Ishikawa (cell line): Measurements from ENCODE around the gene SLC3A2.

Experiments used
- CREB1 ChIP-seq: IDR thresholded peaks from 2 replicates; pipeline ENCODE4 v1.6.1; 2012; ENCODE audit warnings: low read depth
- EGR1 ChIP-seq: IDR thresholded peaks from 2 replicates; pipeline ENCODE4 v1.6.1; 2012
- EP300 ChIP-seq: IDR thresholded peaks from 2 replicates; pipeline ENCODE4 v1.6.1; 2012; ENCODE audit warnings: borderline replicate concordance
- FOXM1 ChIP-seq: IDR thresholded peaks from 2 replicates; pipeline ENCODE4 v1.6.1; 2012; ENCODE audit warnings: low read depth, borderline replicate concordance
- NFIC ChIP-seq: IDR thresholded peaks from 2 replicates; pipeline ENCODE4 v1.6.1; 2012
- RAD21 ChIP-seq: IDR thresholded peaks from 2 replicates; pipeline ENCODE4 v1.6.1; 2012; ENCODE audit warnings: low read depth
- TAF1 ChIP-seq: IDR thresholded peaks from 2 replicates; pipeline ENCODE4 v1.6.1; 2012; ENCODE audit warnings: low read depth, mild to moderate bottlenecking
- TCF12 ChIP-seq: IDR thresholded peaks from 2 replicates; pipeline ENCODE4 v1.6.1; 2012; ENCODE audit warnings: low read depth
- TEAD4 ChIP-seq: IDR thresholded peaks from 2 replicates; pipeline ENCODE4 v1.6.1; 2012
- YY1 ChIP-seq: IDR thresholded peaks from 2 replicates; pipeline ENCODE4 v1.6.1; 2012; ENCODE audit warnings: low read depth
- ZBTB7A ChIP-seq: IDR thresholded peaks from 2 replicates; pipeline ENCODE4 v1.6.1; 2012; ENCODE audit warnings: low read depth
- TF ChIP-seq, protein P1 (sequence below): IDR thresholded peaks from 2 replicates; pipeline ENCODE4 v1.6.1; 2012
- TF ChIP-seq, protein P2 (sequence below): IDR thresholded peaks from 2 replicates; pipeline ENCODE4 v1.6.1; 2012; ENCODE audit warnings: low read depth, mild to moderate bottlenecking
- TF ChIP-seq, protein P3 (sequence below): IDR thresholded peaks from 2 replicates; pipeline ENCODE4 v1.6.1; 2012

Gene SLC3A2

DNA sequence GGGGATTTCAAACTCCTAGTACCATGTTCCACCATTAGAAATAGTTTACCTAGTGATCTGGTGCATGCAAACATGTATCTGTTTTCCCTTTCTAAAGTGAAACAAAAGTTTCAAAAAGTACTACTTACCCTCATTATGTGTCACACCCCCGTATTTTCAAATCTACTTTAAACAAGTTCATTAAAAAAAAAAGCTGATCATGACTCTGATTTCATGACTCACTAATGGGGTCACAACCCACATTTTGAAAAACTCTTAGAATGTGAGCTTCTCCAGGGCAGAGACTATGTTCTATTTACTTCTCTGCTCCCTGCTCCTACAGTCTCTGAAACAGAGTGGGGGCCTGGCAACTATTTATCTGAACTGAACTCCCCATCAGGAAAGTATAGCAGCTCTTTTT is 22.2 kb downstream of the SLC3A2 start:
- TF ChIP-seq ZBTB7A (no peak), FOXM1 (no peak), EP300 (no peak), CREB1 (no peak), TAF1 (no peak), YY1 (no peak), TEAD4 (no peak)
- TF ChIP-seq, protein P1, sequence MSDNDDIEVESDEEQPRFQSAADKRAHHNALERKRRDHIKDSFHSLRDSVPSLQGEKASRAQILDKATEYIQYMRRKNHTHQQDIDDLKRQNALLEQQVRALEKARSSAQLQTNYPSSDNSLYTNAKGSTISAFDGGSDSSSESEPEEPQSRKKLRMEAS, result no peak
- TF ChIP-seq, protein P2, sequence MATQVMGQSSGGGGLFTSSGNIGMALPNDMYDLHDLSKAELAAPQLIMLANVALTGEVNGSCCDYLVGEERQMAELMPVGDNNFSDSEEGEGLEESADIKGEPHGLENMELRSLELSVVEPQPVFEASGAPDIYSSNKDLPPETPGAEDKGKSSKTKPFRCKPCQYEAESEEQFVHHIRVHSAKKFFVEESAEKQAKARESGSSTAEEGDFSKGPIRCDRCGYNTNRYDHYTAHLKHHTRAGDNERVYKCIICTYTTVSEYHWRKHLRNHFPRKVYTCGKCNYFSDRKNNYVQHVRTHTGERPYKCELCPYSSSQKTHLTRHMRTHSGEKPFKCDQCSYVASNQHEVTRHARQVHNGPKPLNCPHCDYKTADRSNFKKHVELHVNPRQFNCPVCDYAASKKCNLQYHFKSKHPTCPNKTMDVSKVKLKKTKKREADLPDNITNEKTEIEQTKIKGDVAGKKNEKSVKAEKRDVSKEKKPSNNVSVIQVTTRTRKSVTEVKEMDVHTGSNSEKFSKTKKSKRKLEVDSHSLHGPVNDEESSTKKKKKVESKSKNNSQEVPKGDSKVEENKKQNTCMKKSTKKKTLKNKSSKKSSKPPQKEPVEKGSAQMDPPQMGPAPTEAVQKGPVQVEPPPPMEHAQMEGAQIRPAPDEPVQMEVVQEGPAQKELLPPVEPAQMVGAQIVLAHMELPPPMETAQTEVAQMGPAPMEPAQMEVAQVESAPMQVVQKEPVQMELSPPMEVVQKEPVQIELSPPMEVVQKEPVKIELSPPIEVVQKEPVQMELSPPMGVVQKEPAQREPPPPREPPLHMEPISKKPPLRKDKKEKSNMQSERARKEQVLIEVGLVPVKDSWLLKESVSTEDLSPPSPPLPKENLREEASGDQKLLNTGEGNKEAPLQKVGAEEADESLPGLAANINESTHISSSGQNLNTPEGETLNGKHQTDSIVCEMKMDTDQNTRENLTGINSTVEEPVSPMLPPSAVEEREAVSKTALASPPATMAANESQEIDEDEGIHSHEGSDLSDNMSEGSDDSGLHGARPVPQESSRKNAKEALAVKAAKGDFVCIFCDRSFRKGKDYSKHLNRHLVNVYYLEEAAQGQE, result no peak

DNA sequence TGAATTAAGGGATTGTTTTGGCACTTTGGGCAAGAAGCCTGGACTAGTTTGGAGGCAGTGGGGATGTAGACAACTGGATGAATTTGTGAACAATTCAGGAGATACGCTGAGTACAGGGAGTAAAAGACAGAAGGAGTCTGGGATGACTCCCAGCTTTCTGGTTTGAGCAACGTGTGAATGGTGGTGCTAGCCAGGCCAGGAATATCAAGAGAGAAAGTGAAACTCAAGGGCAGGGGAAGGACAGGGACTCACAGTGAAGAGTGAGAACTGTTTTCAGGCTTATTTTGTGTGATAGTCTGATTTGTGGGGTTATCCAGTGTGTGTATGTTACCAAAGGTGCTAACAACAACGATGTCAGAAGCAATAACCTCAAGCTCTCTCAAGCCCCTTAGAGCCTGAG is 24.6 kb downstream of the SLC3A2 start:
- TF ChIP-seq, protein P3, sequence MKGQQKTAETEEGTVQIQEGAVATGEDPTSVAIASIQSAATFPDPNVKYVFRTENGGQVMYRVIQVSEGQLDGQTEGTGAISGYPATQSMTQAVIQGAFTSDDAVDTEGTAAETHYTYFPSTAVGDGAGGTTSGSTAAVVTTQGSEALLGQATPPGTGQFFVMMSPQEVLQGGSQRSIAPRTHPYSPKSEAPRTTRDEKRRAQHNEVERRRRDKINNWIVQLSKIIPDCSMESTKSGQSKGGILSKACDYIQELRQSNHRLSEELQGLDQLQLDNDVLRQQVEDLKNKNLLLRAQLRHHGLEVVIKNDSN, result no peak
- TF ChIP-seq, protein P1, result no peak
- TF ChIP-seq TAF1 (no peak), ZBTB7A (no peak), EGR1 (no peak), NFIC (no peak), RAD21 (no peak), TCF12 (no peak)
- TF ChIP-seq, protein P2, result no peak

DNA sequence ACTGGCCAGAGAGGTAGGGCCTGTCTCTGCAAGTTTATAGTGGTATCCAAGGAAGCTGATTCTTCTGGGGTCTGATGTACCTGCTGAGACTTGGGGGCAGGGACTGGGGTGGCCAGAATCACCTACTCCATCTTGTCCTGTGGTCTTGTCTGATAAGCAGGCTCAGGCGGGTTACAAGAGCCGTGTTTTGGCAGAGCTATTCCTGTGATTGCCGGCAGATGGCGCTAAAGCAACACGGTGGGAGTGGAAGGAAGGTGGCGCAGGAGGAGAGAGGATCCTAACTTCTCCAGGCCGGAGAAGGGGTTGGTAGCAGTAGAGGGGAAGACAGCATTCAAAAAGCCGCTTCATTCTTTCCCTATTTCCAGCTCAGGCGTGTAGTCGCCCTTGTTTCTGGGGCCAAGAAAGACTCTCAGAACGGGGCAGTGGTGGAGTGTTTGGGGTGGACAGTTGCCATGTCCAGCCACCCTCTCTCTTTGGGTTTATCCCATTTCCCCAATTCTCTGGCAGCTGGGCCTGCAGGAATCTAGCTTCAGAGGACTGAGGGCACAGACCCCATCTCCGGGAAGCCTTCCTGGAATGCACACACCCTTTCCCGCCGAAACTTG is 25.3 kb downstream of the SLC3A2 start:
- TF ChIP-seq TEAD4, result no peak
- TF ChIP-seq RAD21, result peak; percentile 100
- no peak for TF ChIP-seq TCF12

DNA sequence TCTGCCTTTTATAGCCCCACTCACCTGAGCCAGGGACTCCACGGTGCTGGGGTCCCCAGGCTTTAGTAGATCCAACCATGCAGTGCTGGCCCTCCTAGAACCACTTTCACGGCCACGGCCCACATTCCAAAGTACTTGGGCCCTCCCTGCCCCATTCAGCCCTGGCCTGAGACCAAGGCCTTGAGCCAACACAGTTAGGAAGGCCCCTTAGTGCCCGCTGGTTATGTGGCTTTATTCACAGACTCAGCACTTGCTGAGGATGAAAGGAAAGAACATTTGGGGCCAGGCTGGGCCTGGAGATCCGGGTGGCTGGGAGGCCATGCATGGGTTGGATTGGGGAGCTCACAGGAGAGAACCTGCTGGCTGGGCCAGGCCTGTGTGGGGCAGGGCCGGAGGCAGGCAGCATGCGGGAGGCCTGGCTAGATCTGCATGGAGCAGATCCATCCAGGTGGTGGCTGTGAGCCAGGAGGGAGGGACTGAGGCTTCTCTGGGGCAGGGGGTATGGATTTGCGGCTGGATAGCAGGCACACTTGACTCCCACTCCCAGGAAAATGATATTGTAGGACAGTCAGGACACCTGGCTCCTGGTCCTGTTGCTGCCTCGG is 27.9 kb downstream of the SLC3A2 start:
- TF ChIP-seq RAD21 (no peak), NFIC (peak; percentile 51)
- TF ChIP-seq, protein P1, result peak; percentile 17; the same call in 1 of the 2 replicates

DNA sequence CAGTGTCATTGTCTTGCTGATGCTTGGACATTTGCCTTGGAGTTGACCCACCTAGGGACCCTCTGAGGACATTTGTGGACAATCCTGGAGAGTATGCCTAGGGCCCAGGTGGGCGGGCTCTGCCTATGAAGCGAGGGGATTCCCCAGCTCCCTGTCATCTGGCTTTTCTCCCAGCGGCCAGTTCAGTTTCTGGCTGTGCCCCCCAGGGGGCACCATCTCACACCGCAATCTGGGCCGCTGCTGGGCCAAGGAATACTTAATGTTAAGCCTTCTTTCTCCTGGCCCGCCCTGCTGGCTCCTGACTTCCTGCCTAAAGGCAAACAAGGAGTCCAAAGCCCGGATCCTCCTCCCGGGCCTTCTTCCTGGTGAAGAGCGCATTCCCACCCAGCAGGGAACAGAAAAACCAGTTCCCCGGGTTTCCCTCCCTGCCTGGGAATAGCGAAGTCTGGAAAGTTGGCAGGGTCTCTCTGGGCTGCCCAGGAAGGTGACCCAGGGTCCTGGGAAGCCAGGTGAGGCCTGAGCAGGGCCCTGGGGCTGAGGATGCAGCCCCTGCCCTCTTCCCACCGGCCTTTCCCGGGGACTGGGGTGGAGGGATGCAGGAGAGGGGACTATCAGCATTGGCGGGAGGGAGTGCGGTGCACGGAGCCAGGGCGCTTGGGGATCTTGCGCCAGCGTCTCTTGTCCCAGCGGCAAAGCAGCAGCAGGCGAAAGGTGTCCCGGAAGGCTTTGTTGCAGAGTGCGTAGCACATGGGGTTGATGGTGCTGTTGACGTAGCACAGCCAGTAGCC is 28.6 kb downstream of the SLC3A2 start:
- peak; percentile 52; the same call in 1 of the 2 replicates for TF ChIP-seq EP300
- TF ChIP-seq RAD21, result peak; percentile 77
- TF ChIP-seq NFIC, result peak; percentile 72
- TF ChIP-seq ZBTB7A, result peak; percentile 48; the same call in 1 of the 2 replicates
- no peak for TF ChIP-seq TAF1
- TF ChIP-seq TCF12, result peak; percentile 79
- TF ChIP-seq, protein P1, result no peak
- TF ChIP-seq, protein P3, result 0 out of 2 replicates have a peak, but pooled peaks have one; percentile 5
- peak; percentile 76 for TF ChIP-seq TEAD4
